Measurements from ENCODE around the gene TRIM28.

TRIM28 gene

DNA sequence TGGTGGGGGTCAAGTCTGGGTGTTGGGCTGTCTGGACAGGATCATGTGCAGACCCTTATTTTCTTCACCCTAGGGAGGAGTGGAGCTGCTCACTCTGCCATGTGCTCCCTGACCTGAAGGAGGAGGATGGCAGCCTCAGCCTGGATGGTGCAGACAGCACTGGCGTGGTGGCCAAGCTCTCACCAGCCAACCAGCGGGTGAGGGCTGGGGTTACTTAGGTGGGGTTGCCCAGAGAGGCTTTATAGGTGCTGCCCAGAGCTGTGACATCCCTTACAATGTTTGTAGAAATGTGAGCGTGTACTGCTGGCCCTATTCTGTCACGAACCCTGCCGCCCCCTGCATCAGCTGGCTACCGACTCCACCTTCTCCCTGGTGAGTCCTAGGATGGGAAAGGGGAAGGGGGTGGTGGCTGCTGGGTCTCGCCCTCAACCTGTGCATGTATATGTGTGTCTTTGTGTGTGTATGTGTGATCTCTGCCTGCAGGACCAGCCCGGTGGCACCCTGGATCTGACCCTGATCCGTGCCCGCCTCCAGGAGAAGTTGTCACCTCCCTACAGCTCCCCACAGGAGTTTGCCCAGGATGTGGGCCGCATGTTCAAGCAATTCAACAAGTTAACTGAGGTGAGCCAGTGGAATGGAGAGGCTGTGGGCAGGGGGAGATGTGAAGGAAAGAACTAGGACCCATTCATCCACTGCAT is 5.9 kb downstream of the TRIM28 start:
- DNase-seq (ENCODE audit: low spot score) = no peak

DNA sequence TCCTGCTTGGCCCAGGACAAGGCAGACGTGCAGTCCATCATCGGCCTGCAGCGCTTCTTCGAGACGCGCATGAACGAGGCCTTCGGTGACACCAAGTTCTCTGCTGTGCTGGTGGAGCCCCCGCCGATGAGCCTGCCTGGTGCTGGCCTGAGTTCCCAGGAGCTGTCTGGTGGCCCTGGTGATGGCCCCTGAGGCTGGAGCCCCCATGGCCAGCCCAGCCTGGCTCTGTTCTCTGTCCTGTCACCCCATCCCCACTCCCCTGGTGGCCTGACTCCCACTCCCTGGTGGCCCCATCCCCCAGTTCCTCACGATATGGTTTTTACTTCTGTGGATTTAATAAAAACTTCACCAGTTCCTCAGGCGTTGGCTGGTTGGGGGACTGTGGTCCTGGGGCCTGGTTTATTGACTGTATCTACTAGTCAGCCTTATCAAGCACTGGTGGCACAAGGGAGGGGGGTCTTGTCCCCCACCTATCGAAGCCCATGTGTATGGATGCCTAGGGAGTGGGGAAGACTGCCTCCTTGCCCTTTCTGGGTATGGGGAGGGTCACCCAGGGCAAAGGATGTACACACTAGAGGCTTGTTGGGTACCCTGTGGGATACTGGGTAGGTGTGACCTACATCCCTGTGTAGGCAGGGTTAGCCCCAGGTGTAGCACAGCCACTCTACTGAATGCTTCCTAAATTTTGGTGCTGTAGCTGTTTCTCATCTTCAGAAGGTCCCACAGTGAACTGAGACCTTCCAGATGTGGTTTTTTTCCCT is 6.7 kb downstream of the TRIM28 start:
- DNase-seq (ENCODE audit: low spot score) = no peak

DNA sequence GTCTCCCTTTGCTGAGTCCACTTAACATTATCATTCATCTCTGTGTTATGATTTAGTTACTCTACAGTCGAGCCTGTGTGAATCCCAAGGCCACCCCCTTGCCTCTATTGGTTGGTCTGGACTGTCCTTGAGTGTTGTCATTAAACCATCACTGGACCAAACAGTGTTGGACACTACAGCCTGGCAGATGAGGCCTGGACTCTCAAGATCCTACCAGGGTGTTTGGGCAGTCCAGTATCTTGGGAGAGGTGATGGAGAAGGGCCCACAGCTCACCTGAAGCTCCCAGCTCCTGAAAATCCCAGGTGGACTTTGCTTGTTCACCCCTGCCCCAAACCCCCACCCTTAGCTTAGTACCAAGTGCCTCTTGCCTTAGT is 7.2 kb downstream of the TRIM28 start:
- no peak for DNase-seq (ENCODE audit: low spot score)

DNA sequence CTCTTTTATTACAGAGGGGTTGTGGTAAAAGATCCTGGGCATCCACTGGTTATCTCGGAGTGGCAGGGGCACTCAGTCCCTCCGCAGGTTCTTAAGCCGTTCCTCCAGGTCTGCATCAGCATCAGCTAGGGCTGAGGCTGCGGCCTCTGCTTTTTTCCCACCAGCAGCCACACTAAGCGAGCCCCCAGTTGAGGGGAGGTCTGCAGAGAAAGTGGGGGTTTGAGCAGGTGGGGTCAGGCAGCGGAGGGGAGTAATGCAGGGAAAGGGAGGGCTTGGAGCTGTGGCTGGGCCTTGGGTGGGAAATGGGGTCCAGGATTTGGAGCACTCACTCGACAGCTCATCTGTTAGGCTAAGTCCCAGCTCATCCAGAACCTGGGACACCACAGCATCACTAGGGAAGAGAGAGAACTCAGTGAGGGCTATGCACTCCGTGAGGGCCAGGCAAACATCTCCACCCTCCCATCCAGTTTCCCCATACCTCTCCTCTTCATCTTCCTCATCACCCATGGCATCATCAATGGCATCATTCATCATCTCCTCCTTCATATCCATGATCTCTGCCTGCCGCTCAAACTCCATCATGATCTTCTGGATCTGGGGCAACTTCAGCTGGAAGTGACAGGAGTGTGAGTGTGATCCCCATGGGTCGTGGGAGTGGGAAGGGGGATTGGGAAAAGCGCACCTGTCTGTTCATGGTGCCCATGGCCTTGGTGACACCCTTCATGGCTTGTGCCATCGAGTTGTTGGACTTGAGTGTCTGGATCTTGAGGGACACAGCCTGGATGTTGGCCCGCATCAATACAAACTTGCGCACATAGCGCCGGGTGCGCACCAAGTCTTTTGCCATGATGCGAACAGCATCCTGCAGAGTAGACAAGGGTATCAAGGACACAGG is 8.0 kb downstream of the TRIM28 start:
- DNase-seq (ENCODE audit: low spot score) = no peak

DNA sequence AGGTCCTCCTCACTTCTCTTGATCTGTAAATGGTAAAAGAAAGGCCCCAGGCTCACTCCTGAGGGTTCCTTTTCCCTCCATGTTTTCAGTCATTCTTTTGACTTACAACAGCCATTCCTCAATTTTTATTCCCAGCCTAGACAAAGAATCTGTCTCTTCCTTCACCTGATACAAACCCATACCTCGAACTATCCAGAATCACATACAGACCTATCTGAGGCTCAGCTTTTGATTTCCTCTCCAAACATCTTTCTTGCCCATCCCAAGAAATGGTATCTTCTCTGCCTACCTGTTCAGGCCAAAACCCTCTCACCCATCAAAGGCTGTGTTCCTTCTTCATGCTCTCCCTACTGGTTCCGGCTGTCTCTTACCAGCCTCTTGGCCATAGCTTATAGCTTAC is 8.8 kb downstream of the TRIM28 start:
- DNase-seq (ENCODE audit: low spot score) = no peak

DNA sequence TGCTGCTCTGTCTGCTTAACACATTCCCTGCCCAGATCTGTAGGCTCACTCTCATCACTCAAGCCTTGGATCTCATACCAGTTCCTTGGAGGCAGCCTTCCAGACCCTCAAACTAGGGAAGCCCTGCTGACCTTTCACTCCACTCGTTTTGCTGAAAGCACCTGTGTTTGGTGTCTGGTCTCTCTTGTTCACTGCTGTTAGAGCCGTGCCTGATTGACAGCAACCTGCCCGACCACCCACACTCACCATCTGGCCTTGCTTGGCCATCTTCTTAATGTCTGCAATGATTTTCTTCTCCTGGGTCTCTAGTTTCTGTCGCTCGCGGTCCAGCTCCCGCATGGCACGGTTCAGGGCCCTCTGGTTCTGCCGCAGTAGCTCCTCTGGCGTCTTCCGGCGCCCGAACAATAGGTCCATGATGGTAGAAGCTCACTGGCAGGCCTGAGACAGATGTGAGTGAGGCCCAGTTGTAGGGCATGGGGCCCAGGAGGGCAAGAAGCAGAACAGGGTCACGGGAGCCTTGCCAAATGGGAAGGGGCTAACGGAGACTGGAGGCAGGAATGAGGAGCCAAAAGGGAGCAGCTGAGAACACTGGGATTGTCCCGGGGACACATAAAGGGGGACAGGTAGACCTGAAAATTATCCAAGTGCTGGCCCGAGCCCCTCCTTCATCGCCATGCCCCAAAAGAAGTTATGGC is 10.1 kb downstream of the TRIM28 start:
- DNase-seq (ENCODE audit: low spot score) = no peak

DNA sequence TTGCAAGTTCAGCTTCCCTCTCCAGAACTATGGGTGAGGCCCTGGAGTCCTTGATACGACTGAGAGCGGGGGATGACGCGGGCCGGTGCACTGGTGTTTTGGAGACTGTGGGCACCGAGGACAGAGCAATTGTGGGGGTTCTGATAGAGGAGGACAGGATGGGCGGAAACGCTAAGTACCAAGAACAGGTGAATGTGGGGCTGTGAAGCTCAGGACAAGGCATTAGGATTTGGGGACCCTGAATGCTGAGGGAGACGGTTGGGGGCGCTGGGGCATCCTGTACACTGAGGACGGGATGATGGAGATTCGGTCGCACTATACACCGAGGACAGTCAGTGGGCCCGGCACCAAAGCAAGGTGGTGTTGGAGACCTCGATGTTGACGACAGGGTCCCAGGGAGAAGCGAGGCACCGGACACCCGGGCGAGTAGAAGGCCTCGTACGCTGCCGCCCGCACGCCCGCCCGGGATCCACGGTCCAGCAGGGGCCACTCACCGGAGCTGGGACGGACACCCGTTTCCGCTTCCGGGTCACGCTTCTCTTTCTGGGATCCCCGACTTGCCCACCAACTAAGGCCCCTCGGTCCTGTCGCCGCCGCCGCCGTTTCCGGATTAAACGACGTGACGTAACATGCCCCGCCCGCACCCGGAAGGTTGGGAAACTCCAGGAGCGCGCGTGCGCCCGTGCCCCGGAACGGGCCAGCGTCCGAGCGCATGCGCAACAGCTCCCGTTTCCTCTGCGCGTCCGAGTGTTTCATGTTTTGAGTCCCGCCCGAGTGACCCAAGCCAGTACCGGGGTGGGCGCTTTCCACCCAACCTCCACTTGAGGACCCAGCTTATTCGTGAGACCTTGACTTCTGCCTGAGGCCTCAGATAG is 10.9 kb downstream of the TRIM28 start, which contains the start of gene CHMP2A:
CHMP2A (minus strand) TSS at position 612 of the 875 bp plus-strand sequence. CDS start 893 bp downstream, outside the sequence.
- DNase-seq (ENCODE audit: low spot score) = peak; percentile 98

DNA sequence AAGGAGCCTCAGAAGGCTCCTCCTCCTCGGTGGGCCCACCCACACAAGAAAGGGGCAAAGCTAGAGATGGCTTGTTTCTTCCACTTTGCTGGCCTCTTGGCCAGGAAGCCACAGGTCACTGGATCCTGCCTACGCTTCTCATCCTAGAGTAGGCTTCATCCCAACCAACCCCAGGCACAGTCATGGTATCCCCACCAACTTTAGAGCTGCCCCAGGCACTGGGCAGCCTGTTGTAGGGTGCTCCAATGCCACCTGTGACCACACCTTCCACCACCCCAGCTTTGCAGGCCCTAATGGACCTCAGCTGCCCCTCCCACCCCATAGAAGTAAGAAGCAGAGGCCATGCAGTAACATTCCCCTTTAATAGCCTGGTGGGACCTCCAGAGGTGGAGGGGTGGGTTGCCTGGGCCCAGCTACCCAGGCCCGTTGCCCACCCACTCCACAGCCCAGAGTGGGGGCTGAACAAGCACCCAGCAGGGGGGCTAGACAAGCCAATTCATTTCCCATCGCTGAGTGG is 11.6 kb downstream of the TRIM28 start:
- DNase-seq (ENCODE audit: low spot score) = no peak

DNA sequence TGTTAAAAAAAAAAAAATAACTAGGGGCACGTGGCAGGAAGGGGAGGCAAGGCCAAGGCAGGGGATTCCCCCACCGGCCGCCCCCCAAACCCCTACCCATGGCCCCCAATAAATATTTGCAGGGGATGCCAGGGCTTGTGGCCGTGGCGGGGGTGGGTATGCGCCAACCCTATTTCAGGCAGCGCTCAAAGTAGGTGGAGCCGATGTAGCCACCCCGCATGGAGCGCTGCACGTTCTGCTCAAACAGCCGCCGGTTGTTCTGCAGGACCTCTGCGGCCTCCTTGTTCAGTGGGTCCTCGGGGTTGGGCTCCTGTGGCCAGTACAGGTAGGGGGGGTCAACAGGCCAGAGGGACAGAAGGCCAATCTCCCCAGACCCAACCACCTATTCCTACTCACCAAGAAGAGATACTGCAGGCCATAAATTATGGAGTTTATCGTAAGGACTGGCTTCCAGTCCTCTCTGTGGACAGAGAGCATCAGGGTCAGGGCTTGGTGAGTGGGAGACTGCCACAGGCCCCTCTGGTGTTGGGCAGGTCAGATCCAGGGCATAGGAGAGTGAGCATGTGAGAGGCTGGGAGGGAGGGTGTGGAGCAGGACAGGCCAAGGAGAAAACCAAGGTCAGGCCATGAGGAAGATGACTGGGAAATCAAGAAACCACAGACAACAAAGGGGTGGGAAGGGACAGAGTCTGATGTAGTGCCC is 12.2 kb downstream of the TRIM28 start:
- no peak for DNase-seq (ENCODE audit: low spot score)

DNA sequence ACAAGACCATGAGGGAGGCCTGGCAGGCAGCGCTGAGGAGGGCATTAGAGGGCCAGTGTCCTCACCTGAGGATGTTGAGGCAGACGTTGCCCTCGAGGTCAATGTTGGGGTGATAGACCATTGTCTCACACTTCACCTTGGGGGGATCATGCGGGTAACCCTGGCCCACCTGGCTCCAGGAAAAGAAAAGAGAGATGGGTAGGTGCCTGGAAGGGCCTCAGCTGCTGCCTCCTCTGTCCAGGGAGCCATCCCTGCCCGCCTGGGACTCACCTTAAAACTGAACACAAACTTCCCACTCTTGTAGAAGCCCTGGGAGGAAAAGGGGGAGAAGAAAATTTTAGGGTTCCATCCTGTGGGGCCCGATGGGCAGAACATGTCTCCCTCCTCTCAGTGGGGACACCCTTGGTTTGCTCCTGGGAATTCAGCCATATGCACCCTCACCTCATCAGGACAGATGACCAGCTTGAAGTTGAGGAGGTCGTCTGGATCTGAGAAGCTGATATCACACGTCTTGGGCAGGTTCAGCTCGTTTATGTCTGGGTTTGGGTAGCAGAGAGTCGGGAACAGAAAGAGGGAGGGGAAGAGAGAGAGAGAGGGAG is 12.9 kb downstream of the TRIM28 start:
- DNase-seq (ENCODE audit: low spot score) = peak; percentile 21

DNA sequence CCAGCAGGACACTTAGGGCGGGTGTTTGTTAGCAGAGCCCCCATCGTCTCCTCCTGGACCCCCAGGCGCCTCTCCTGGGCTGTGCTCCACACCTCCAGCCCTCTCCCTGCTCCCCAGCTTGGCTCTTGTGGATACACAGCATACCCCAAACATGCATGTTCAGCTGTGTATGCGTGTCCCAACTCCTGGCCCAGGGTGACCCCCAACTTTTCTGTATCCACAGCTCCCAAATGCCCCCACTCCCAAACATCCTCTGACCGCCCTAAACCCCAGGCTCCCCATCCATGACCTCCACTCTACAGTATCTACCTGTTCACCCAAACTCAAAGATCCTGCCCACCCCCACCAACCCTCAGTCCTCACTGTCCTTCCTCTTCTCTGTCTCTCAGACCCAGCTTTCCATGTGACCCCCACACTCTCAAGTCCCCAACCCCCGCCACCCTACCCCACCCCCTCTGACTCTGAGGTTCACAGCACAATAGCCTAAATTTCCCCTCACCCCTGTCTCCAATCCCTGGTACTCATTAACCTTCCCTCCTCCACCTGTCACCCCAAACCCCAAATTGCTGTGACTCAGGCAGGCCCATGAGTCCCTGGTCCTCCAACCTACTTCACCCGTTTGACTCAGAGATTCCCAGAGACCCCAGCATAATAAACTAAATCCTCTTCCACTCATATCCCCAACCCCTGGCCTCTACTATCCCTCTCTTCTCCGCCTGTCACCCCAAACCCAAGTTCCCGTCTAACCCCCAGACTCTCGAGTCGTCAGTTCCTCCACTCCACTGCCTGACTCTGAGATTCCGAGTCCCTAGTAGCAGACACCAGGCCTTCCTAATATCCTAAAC is 13.6 kb downstream of the TRIM28 start:
- peak; percentile 48 for DNase-seq (ENCODE audit: low spot score)

DNA sequence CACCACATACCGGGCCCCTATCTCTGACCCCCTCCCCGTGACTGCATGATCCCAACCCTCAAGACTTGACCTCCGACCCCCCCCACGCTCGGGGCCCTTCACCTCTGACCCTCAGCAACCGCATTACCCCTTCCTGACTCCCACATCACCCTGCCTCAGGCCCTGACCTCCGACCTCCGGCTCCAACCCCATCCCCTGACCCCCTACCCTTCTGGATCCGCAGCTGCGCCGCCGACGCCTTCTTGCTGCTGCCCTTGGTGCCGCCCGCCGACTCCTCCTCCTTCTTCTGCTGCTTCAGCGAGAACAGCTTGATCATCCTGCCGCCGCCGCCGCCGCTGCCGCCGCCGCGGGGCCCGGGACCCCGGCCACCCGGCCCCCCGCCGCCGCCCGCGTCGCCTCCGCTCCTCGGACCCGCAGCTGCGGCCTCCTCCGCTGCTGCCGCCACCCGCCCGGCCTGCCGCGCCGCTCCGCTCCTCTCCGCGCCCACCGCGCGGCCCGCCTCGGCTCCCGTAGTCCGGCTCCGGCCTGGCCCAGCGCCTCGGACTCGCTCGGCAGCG is 14.3 kb downstream of the TRIM28 start, which contains the start of gene UBE2M:
UBE2M (minus strand) TSS at position 546 of the 557 bp plus-strand sequence; CDS start at position 316, 230 bp downstream.
- DNase-seq (ENCODE audit: low spot score) = no peak

DNA sequence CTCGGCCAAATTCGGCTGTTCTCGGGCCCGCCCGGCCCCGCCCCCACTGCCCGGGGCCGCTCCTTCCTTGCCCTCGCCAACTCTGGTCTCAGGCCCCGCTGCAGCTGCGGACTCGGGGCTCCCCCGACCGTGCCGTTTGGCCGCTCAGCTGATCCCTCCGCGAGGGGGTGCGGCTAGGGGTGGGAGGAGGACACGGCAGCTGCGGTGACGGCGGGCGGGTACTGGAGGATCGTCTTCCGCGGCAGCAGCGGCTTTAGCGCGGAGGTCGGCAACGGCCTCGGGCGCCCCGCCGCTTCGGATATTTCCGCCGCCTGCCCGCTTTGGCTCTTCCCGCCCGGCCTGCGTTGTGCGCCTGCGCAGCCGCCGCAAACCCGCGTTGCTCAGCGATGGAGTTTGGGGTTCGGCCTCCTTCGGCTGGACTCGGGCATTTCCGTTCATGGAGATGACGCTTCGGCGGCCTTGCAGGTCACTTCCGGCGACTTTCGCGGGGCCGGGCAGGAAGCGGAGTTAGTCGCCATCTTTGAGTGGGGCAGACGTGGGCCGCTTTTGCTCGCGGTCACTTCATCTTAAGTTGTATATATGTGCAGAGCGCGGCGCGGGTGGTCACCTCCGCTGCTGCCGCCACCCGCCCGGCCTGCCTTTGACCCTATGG is 14.9 kb downstream of the TRIM28 start:
- peak; percentile 99 for DNase-seq (ENCODE audit: low spot score)

DNA sequence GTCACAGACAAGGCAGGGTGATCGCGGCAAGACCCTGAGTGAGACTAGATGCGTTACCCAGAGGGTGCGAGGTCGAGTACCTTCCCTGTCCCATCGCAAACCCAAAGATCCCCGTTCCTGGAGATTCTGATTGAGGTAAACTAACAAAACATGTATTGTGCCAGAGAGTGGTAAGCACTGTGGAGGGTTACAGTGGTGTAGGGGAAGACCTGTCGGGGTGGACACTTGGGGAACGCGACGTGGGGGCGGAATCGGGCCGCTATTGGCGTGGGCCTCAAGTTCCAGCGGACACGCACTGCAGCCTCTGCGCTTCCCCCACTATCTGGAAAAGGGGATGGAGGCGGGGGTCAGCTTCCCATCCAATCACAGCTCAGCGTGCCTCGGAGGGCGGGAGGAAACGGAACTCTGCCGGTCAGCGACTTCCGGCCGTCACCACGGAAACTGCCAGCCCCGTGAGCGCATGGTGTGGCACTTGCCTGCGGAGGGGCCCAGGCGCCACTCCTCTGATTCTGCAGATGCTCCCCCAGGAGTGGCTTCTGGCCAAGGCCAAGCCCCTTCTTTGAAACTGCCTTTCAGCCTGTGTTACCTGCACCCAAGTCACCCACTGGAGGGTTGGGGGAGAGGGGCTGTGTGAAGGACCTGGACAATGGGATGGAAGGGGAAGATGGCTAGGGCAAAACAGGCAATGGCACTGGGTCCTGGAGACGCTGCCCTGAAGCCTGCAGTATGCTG is 15.6 kb downstream of the TRIM28 start:
- peak; percentile 71 for DNase-seq (ENCODE audit: low spot score)

DNA sequence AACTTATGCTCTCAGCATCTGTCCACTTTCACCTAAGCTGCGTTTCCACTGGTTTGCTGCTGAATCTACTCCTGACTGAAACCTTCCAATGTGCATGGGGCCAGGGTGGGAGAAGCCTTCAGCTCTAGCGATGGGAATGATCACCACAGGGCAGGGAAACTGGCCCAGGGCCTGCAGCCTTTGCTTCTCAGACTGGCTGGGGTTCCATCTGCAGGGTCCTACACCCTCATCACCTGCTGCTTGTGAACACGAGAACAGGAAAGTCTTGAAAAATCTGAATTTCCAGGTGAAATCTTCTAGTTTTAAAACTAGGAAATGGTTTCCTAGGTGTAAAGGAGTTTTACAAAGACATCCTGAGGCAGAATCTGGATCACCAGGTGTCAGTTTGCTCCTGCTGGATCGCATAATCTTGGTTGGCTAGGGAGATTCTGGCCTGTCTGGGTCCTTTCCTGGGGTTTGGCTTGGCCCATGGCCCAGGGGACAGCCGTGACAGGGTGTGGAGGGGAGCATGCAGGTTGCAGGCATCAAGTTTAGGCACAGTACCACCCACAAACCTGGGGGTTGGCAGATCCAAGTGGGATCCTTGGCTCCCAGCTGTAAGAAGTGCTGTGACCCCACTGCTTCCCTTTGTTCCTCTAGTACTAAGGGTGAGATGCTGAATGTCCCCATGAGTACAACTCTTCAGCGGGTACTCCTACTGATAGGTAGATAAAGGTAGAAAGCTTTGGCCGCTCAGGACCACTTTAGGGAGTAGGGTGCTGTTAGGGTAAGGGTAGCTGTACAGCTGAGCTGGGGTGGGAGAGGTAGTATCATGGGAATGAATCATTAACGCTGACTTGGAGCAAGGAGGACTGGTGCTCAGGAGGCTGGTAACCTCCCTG is 16.4 kb downstream of the TRIM28 start:
- no peak for DNase-seq (ENCODE audit: low spot score)

DNA sequence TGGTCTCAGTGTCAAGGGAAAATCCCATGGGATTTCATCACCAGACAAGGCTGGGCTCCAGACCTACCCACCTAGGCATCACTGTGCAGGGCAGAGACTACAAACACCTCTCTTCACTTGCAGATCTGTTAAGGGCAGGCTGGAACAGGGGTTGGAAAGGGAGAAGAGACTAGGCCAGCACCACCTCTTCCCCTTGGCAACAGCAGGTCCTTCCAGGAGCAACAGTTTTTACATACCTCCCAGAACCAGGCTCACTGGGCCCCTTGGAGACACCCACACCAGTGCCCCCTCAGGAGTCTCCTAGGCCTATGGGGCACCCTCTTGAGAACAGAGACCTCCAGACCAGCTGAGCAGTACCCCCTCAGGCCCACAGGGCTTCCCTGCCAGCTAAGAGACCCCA is 17.1 kb downstream of the TRIM28 start:
- DNase-seq (ENCODE audit: low spot score) = no peak
